PFSK-1 (cell line): ENCODE measurements around the gene PROSER3.

Source experiments
- REST ChIP-seq, 2 experiments: IDR thresholded peaks; 2 replicates each; pipeline versions ENCODE4 v1.6.1 to v1.8.0; 2011 to 2012; ENCODE audit warnings: low read depth in 2 of 2, low read length in 2 of 2, control low read depth in 1 of 2, inconsistent platforms in 1 of 2, mild to moderate bottlenecking in 1 of 2, moderate library complexity in 1 of 2; ENCODE audit not compliant: insufficient read depth in 1 of 2
- SIN3A ChIP-seq: IDR thresholded peaks from 2 replicates; pipeline ENCODE4 v1.6.1; 2012; ENCODE audit warnings: mild to moderate bottlenecking, low read length, moderate library complexity, borderline replicate concordance; ENCODE audit not compliant: insufficient read depth

GRCh38 chr19:35775298-35776101 lies 17.5 kb downstream of the PROSER3 start, which contains the start of gene ARHGAP33:
- TF ChIP-seq REST (IDR thresholded peaks at IDR 0.05; ENCODE audit: insufficient read depth in 1 of 2, low read depth in 2 of 2, low read length in 2 of 2) (no peak), SIN3A (no peak)
